CD1c-positive myeloid dendritic cell (primary cell): ENCODE measurements around the gene KCNG2.
"Not testable (repeated sequence)": the region's sequence is repeated elsewhere in the genome, so short reads cannot be mapped to it uniquely, and the experiment has no call there.

Experiments used
- DNase-seq: peaks from one replicate; pipeline ENCODE4 v3.0.0-alpha.2; 2016; ENCODE audit errors: extremely low spot score

The KCNG2 gene, protein sequence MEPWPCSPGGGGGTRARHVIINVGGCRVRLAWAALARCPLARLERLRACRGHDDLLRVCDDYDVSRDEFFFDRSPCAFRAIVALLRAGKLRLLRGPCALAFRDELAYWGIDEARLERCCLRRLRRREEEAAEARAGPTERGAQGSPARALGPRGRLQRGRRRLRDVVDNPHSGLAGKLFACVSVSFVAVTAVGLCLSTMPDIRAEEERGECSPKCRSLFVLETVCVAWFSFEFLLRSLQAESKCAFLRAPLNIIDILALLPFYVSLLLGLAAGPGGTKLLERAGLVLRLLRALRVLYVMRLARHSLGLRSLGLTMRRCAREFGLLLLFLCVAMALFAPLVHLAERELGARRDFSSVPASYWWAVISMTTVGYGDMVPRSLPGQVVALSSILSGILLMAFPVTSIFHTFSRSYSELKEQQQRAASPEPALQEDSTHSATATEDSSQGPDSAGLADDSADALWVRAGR

DNA sequence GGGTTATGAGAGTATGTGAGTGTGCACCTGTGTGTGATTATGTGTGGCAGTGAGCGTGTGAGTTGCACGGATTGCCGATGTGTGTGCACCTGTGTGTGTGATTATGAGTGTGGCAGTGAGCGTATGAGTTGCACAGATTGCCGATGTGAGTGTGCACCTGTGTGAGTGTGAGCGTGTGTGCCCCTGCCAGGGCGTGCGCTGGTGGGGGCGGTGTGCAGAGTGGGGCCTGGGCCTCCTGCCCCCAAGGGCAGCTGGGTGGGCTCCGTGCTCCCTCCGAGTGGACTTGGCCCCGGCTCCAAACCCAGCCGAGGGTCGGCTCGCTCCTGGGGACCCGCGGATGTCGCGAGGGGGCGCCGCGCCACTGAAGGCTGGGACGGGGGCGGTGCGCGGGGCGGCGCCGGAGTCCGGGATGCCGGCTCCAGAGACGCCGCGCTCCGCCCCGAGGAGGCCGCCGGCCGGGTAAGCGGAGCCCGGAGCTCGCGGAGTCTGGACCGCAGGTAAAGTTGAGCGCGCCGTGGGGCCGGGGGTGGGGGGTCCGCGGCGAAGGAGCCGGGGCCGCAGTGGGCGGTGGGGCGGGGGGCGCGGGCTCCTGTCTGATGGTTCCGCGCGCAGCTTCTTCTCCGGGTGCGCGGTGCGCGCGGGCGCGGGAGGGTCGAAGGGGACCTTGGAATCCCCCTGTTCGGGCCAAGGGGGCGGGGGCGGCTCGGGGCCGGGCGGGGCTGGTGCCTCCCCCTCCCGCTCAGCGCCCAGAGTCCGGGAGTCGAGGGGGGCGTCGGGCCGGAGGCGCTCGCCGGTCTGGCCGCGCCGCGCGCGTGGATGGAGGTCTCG lies at the start of gene KCNG2:
TSS of gene KCNG2 (plus strand) at position 421 of the 828 bp plus-strand sequence. CDS start 65,730 bp downstream, outside the sequence.
- DNase-seq = no peak

DNA sequence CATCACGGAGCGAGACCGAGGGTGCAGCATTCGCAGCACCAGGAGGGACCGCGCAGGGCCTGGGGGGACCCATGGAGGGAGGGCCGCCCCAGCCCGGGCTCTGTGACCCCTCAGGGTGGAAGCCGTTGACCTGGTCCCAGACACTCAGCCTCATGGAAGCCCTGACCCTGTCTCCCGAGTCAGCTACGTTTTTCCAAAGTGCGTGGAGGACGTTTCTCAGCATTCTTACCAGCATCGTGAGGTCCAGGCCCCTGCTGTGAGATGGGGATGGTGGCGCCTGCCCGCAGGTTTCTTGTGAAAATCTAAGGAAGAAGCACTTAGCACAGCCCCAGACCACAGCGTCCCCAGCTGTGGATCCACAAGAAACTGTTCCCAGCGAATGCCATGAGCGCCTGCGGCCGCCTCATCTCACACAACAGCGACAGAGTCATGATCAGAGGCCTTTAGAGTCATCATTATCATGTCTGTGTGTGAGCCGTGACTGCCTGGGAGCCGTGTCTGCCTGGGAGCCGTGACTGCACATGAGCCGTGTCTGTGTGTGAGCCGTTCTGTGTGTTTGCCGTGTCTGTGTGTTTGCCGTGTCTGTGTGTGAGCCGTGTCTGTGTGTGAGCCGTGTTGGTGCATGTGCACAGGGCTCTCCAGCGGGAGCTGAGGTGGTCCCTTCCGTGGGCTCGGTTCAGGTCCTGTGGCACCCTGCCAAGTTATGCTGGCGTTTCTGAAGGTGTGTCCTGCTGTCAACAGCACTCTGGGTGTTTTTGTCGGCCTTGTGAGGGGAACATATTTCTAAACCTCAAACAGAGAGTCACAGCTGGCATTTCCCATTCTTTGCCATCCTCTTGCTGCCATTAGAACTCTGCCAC lies 49.2 kb upstream of the KCNG2 start:
- no peak for DNase-seq

DNA sequence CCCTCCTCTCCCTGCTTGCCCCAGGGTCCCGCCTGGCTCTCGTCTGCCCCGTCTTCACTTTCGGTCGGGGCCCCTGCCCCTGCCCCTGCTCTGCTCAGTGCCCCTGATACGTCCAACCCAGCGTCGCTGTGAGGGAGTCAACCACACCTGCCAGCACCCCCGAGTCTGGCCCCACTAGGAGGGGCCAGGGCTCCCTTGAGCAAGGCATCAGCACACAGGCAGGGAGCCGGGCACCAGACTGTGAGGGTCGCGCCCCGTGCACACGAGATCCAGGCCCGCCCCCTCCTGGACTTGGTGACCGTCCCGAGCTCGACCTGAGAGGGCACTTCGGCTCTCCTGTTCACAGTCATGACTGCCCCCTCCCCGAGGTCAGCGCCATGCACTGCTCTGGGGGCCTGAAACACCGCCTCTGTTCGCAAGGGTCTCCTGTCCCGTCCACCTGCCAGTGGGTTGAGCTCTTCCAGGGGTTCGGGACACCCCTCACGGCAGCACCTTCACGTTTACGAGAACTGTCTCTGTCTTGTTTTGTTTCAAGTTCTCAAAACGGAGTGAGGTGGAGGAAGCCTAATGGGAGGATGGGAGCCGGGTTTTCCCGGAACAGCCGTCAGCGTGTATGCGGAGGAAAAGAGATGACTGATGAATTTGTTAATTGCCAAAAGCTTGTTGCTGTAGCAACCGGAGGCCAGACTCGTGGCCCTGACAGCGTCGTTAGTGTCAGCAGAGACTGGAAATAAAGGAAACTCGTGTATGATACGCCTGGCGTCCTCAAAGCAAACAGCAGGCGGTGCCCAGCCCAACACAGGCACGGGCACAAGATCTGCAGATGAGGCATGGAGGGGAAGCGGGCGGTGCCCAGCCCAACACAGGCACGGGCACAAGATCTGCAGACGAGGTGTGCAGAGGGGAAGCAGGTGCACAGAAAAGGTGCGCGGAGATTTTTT lies 48.2 kb upstream of the KCNG2 start:
- no peak for DNase-seq

DNA sequence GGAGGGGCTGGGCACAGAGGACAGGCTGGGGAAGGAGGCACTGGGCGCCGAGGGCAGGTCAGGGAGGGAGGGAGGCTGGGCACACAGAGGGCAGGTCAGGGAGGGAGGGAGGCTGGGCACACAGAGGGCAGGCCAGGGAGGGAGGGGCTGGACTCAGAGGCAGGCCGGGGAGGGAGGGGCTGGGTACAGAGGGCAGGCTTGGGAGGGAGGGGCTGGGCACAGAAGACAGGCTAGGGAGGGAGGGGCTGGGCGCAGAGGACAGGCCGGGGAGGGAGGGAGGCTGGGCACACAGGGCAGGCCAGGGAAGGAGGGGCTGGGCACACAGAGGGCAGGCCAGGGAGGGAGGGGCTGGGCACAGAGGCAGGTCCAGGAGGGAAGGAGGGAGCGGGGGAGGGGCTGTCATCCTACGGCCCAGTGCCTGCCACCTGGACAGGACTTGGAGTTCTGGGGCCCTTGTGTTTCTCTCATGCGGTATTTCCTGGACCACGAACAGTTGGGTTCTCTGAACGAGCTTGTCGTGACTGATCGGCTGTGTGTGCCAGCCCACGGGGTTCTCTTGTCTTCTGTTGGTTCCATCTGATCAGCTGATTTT lies 46.7 kb upstream of the KCNG2 start:
- DNase-seq = no peak

DNA sequence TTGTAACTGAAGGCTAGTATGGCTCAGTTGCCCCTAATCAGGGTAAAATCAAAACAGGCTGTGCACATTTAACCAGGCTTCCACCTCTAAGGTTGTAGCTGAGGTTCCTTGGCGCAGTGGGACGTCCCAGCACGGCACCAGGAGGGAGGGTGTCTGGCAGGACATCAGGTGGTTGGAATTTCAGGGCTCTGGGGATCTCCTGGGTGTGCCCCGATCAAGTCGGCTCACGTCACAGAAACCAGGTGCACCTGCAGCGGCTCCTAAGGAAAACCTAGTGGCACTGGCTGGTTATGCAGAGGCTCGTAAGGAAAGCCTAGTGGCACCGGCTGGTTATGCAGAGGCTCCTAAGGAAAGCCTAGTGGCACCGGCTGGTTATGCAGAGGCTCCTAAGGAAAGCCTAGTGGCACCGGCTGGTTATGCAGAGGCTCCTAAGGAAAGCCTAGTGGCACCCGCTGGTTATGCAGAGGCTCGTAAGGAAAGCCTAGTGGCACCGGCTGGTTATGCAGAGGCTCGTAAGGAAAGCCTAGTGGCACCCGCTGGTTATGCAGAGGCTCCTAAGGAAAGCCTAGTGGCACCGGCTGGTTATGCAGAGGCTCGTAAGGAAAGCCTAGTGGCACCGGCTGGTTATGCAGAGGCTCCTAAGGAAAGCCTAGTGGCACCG lies 45.7 kb upstream of the KCNG2 start:
- DNase-seq = not testable (repeated sequence)

DNA sequence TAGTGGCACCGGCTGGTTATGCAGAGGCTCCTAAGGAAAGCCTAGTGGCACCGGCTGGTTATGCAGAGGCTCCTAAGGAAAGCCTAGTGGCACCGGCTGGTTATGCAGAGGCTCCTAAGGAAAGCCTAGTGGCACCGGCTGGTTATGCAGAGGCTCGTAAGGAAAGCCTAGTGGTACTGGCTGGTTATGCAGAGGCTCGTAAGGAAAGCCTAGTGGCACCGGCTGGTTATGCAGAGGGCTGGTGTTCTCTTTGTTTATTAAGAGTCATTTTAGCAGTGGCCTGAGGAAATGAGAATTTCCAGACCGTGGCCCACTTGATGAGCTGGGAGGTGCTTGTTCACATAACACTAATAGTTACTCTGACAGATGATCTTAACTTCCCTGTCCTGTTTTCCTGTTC lies 44.8 kb upstream of the KCNG2 start:
- not testable (repeated sequence) for DNase-seq

DNA sequence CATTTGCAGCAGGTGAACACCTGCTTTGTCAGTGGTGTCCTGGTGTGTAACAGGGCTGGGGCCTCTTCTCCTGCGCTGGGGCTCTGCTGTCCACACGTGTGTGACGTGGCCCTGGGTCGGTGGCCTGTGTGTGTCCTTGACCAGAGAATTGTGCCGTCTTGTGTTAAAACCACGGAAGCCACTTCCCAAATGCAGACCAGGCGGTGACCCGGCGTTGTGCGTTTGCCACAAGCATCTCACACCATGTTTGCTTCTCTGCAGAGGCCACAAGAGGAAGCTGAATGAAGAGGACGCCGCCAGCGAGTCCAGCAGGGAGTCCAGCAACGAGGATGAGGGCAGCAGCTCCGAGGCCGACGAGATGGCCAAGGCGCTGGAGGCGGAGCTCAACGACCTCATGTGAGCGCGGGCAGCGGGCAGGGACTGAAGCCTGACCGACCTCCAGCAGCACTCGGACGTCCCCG lies 44.3 kb upstream of the KCNG2 start:
- DNase-seq = no peak

DNA sequence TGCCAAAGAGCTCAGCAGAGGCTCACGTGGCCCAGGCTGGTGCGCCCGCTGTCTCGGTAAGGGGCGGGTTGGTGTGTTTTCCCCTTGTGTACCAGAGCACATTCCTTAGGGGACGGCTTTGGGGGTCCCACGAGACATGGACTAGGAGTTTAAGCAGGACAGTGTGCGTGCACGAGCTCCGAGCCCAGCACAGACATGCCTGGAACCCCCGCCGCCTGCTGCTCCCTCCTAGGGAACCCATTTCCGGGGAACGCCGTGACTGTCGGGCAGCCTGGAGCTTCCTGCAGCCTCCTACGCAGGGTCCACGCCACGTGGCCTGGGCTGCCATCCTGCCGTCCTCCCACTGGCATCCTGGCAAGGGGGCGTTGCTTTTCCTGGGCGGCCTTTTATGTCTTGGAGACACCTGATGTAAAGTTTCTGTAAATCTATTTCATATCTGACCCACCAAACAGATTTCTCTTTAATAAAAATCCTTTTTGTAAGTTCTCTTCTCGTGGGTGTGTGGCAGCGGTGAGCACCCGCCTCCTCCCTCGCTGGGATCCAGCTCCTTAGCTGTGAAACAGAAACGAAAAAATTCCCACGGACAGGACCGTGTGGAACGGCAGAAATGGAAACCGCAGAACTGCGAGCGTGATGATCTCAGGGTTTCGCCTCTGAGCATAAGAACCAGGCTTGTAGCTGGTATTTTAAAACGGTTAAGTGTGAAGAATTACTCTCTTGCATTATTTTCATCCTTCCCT lies 43.5 kb upstream of the KCNG2 start:
- DNase-seq = no peak

DNA sequence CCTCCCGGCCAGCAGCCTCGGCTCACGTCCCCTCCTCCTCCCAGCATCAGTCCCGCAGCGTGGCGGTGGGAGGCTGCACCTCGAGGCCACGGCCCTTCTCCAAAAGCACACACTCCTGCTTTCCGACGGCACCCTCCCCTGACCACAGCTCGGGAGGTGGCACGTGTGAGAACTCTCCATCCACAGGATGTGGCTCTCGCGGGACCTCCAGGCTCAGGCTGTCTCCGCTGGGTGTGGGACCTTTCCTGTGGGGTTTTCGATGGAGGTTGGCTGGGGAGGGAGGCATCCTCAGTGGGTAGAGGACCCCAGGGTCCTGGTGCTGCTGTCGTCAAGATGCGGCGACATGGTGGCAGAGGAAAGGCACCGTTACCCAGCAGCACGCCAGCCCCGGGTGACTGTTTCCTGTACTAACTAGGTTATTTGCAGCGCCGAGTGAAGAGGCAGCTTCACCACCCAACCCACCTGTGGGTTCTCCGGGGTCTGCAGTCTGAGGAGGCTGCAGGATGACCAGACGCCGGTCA lies 42.8 kb upstream of the KCNG2 start:
- DNase-seq = no peak

DNA sequence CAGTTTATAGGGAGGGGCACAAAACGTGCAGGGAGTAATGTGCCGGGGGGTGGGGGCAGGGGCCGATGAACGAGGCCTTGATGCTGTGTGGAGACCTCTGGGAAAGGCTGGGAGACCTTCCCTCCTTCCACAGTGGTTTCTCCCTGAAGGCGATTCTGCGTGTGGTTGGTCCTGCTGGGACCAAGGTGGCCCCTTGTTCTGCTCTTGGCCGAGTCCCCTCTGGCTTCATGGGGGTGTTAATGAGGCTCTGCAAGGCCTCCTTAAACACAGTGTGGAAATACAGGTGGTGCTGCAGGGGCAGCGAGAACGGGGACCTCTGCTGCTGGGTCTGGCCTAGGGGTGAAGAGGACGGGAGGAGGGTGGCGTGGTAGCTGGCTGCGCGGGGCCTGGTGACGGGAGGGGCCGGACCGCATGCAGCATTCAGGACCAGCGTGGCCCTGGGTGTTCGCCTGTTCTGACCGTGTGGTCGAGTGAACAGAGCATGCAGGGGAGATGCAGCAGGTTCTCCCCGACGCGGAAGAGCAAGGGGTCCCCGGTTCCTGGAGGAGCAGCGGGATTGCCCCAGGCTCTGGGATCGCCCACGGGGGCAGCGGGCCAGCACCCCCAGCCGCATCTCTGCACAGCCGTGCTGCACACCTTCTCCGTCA lies 42.1 kb upstream of the KCNG2 start:
- no peak for DNase-seq

DNA sequence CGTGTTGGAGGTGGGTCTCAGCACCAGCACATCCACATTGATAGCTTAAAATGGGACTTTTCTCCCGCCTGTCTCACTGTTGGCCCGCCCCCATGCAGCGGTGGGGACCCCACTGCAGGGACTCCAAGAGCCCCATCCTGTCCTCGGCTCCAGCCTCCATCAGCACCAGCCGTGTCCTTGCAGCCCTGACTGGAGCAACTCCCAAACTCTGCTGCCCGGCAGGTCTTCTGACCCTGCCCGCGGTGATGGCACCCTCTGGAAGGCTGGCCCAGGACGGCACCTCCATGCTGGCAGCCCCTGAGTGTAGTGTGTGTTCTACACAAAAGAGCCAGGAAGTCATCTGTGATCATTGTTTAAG lies 41.6 kb upstream of the KCNG2 start:
- no peak for DNase-seq

DNA sequence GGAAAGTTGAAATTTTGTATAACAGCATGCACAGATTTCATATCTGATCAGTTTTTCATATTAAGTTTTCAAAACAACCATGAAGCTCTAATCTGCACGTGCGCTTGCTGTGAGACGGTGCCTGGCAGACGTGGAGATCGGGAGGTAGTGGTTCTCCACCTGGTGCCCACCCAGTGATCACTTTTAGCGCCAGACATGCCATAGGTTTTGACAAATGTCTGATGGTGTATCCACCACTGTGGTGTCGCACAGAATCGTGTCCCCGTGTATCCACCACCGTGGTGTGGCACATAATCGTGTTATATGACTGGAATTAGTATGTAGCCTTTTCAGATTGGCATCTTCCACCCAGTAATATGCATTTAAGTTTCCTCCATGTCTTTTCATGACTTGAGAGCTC lies 40.9 kb upstream of the KCNG2 start:
- no peak for DNase-seq

DNA sequence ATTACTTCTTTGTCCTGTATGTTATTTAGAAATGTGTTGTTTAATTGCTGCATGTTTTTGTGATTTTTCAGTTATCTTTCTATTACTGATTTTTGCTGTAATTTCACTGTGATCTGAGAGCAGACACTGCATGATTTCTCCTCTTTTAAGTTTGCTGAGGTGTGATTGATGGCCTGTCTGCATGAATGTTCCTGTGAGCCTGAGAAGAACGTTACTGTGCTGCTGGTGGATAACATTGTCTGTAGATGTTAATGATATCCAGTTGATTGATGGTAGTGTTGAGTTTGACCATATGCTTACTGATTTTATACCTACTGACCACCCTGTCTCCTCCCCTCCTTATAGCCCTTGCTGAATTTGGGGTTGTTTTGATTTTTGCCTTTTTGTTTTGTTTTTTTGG lies 37.4 kb upstream of the KCNG2 start:
- no peak for DNase-seq

DNA sequence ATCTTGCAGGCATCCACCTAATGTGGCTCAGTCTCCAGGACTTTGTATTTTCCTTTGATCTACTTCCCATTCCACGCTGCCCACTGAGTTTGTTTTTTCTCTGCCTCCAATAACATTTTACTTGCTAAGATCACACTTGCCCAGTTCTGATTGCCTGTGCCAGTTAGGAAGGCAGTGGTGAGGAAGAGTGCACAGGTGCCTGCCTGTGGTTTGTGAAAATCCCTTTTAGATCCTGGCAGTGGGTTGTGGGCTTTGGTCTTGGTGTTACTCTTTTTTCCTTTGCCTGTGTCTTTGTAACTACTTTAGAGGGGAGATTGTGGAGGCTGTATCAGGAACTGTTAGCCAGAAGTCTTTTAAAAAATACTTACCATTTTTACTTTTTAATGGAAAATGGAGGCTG lies 36.9 kb upstream of the KCNG2 start:
- DNase-seq = no peak

DNA sequence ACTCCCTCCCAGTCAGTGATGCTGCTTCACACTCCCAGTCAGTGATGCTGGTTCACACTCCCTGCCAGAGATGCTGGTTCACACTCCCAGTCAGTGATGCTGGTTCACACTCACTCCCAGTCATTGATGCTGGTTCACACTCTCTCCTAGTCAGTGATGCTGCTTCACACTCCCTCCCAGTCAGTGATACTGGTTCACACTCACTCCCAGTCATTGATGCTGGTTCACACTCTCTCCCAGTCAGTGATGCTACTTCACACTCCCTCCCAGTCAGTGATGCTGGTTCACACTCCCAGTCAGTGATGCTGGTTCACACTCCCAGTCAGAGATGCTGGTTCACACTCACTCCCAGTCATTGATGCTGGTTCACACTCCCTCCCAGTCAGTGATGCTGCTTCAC lies 34.3 kb upstream of the KCNG2 start:
- no peak for DNase-seq

DNA sequence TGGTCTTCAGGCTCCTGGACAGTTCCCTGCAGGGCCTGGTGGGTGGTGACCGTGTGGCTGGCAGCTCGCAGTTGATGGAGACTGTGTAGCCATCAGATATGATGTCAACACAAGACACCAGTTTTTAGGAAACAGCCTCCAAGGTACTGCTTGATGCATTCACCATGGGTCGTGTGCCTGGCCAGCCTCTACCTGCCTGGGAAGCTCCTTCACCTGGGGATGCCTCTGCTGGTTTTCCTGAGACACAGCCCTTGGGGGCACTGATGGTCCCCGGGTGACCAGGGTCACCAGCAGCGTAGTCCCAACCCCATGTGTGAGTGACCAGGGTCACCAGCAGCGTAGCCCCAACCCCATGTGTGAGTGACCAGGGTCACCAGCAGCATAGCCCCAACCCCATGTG lies 33.6 kb upstream of the KCNG2 start:
- no peak for DNase-seq

DNA sequence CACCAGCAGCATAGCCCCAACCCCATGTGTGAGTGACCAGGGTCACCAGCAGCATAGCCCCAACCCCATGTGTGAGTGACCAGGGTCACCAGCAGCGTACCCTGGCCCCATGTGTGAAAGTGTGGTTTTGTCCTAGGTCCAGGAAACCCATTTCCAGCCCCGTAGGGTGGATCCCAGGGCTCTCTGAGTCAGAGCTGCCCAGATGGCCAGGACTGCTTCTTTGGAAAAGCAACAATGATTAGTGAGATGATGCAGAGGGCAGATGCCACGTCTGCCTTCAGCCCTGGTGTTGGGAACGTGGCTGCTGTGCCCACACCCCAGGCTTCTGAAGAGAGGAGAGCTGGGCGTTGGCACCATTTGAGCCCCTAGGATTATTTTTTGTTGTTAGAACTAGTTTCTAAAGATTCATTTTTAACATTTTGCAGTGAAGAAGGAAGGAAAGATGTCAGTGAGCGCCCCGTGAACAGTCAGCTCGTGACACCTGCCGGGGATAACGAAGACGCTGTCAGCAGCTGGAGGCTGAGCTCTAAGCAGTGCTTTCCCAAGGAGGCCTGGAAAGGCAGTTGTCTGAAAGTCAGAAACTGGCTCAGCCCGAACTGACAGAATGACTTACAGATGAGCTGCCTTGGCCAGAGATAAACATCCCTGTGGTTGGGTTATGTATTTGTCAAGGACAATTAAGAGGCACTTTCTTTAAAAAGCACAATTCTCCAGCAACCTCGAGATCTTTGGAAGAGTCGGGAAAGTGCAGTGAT lies 32.1 kb upstream of the KCNG2 start:
- DNase-seq = no peak

DNA sequence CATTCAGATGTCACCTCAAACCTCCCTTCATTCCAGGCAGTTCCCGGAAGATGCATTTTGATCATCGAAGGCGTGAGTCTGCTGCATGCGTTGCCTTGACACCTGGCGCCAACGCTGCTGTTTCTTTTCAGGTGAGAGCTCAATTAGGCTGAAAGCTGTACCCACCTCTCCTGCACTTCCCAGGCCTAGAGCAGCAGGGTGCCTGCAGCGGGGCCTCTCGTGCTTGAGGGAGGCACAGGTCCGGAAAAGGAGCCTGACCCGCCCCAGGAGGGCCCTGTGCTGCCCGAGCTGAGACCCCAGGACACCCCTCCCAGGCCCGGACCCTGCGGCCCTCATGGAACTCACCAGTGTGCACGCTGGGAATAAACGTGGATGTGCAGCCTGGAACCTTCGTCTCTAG lies 31.4 kb upstream of the KCNG2 start:
- DNase-seq = no peak
